ENCODE results near the gene SHISAL1.

SHISAL1 gene

DNA sequence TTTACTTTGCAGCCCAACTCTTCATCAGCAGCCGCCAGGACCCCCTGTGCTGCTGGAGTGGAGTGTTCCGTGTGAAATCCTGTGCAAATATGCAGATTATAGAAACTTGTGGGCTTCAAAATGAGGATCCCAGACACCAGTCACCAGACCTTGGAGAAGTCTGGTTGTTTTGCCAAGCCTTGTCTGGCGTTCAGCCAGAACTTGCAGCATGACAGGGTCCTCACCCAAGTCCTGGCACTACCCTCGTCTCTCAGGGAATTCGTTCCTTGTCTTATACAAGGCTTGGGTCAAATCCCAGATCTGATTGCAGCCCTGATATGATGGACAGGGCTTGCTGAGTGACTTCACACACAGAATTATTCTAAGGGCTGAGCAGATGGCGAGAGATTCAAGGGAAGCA lies 18.9 kb downstream of the SHISAL1 start:
- H3K27ac ChIP-seq (ENCODE audit: low read depth, low read length, poor library complexity, severe bottlenecking), result no peak overlapping the region
- H3K9ac ChIP-seq (ENCODE audit: low read length), result no peak overlapping the region
- H3K4me2 ChIP-seq (ENCODE audit: low read length), result no peak overlapping the region

GRCh38 chr22:44293034-44293433 lies 19.7 kb downstream of the SHISAL1 start:
- Histone ChIP-seq H3K9me3 (ENCODE audit: low read length) (no peaks in the 10 kb centered on the region), H3K9ac (ENCODE audit: low read length) (no peak overlapping the region), H3K27me3 (ENCODE audit: insufficient read depth, low read length) (peaks cover 9% of the 10 kb centered on the region; the same call in 1 of the 2 replicates), H3K4me2 (ENCODE audit: low read length) (no peak overlapping the region), H4K20me1 (ENCODE audit: insufficient read depth, low read length) (no peaks in the 10 kb centered on the region), H3K79me2 (ENCODE audit: insufficient read depth, low read length) (no peaks in the 10 kb centered on the region), H3K4me1 (ENCODE audit: insufficient read depth, low read length, severe bottlenecking) (no peaks in the 10 kb centered on the region), H3F3A (ENCODE audit: insufficient read depth, low read length) (no peaks in the 10 kb centered on the region), H2AFZ (ENCODE audit: low read length) (no peak overlapping the region), H3K4me3 (ENCODE audit: low read depth, low read length, poor library complexity, severe bottlenecking) (no peak overlapping the region), H3K27ac (ENCODE audit: low read depth, low read length, poor library complexity, severe bottlenecking) (no peak overlapping the region), H3K36me3 (ENCODE audit: insufficient read depth, low read length) (no peaks in the 10 kb centered on the region), H3K9me2 (ENCODE audit: low read depth, low read length) (no peaks in the 10 kb centered on the region)
- TF ChIP-seq EZH2 (IDR thresholded peaks at IDR 0.05; ENCODE audit: borderline replicate concordance, low read length) (no peak), CTCF (IDR thresholded peaks at IDR 0.05; ENCODE audit: low read length) (no peak)

More for the DNA sequence above, 18.9 kb downstream of the SHISAL1 start:
- no peaks in the 10 kb centered on the region for H3F3A ChIP-seq (ENCODE audit: insufficient read depth, low read length)
- TF ChIP-seq CTCF (IDR thresholded peaks at IDR 0.05; ENCODE audit: low read length) (no peak), EZH2 (IDR thresholded peaks at IDR 0.05; ENCODE audit: borderline replicate concordance, low read length) (no peak)
- H3K4me1 ChIP-seq (ENCODE audit: insufficient read depth, low read length, severe bottlenecking), result no peaks in the 10 kb centered on the region
- no peaks in the 10 kb centered on the region for H3K9me2 ChIP-seq (ENCODE audit: low read depth, low read length)
- peaks cover 9% of the 10 kb centered on the region; the same call in 1 of the 2 replicates for H3K27me3 ChIP-seq (ENCODE audit: insufficient read depth, low read length)
- no peaks in the 10 kb centered on the region for H3K36me3 ChIP-seq (ENCODE audit: insufficient read depth, low read length)
- H4K20me1 ChIP-seq (ENCODE audit: insufficient read depth, low read length), result no peaks in the 10 kb centered on the region
- H2AFZ ChIP-seq (ENCODE audit: low read length), result no peak overlapping the region
- H3K4me3 ChIP-seq (ENCODE audit: low read depth, low read length, poor library complexity, severe bottlenecking), result no peak overlapping the region
- no peaks in the 10 kb centered on the region for H3K79me2 ChIP-seq (ENCODE audit: insufficient read depth, low read length)
- no peaks in the 10 kb centered on the region for H3K9me3 ChIP-seq (ENCODE audit: low read length)

- no peak for TF ChIP-seq CTCF (IDR thresholded peaks at IDR 0.05; ENCODE audit: low read length)
- TF ChIP-seq EZH2 (IDR thresholded peaks at IDR 0.05; ENCODE audit: borderline replicate concordance, low read length), result no peak
- Histone ChIP-seq H3K4me1 (ENCODE audit: insufficient read depth, low read length, severe bottlenecking) (no peaks in the 10 kb centered on the region), H3K79me2 (ENCODE audit: insufficient read depth, low read length) (no peaks in the 10 kb centered on the region), H3K27ac (ENCODE audit: low read depth, low read length, poor library complexity, severe bottlenecking) (no peak overlapping the region), H3K4me3 (ENCODE audit: low read depth, low read length, poor library complexity, severe bottlenecking) (no peak overlapping the region), H4K20me1 (ENCODE audit: insufficient read depth, low read length) (no peaks in the 10 kb centered on the region), H3K4me2 (ENCODE audit: low read length) (no peak overlapping the region), H3K36me3 (ENCODE audit: insufficient read depth, low read length) (no peaks in the 10 kb centered on the region), H3K9me2 (ENCODE audit: low read depth, low read length) (no peaks in the 10 kb centered on the region), H3K9ac (ENCODE audit: low read length) (no peak overlapping the region), H3K27me3 (ENCODE audit: insufficient read depth, low read length) (peaks cover 9% of the 10 kb centered on the region; the same call in 1 of the 2 replicates), H3K9me3 (ENCODE audit: low read length) (no peaks in the 10 kb centered on the region), H2AFZ (ENCODE audit: low read length) (no peak overlapping the region), H3F3A (ENCODE audit: insufficient read depth, low read length) (no peaks in the 10 kb centered on the region)
These were observed 20.2 kb downstream of the SHISAL1 start for GRCh38 chr22:44292521-44292920.
